Neuronal stem cell (in vitro differentiated cells): ENCODE measurements around the gene GTF2H1.

Experiments used
- DNase-seq: peaks from one replicate; pipeline ENCODE4 v3.0.0-alpha.2; 2013; ENCODE audit warnings: low spot score
- H2AFZ ChIP-seq: one replicate; pipeline ENCODE4 v1.6.1; 2013; ENCODE audit warnings: mild to moderate bottlenecking, low read length, inconsistent platforms
- H2AK5ac ChIP-seq: 2 replicates; pipeline ENCODE4 v1.6.1; 2013; ENCODE audit warnings: low read depth, mild to moderate bottlenecking, inconsistent platforms, low read length, moderate library complexity, mixed read lengths
- H2BK120ac ChIP-seq: 2 replicates; pipeline ENCODE4 v1.6.1; 2013; ENCODE audit warnings: low read depth, mild to moderate bottlenecking, inconsistent platforms, low read length, moderate library complexity, mixed read lengths
- H2BK12ac ChIP-seq: one replicate; pipeline ENCODE4 v1.6.1; 2013; ENCODE audit warnings: low read length, inconsistent platforms
- H2BK15ac ChIP-seq: 2 replicates; pipeline ENCODE4 v1.6.1; 2013; ENCODE audit warnings: mild to moderate bottlenecking, low read length, inconsistent platforms, mixed read lengths
- H2BK5ac ChIP-seq: one replicate; pipeline ENCODE4 v1.6.1; 2013; ENCODE audit warnings: inconsistent platforms, mild to moderate bottlenecking, low read length, moderate library complexity
- H3K14ac ChIP-seq: one replicate; pipeline ENCODE4 v1.6.1; 2013; ENCODE audit warnings: low read length, inconsistent platforms
- H3K18ac ChIP-seq: 2 replicates; pipeline ENCODE4 v1.6.1; 2013; ENCODE audit warnings: low read length, inconsistent platforms
- H3K23ac ChIP-seq: 2 replicates; pipeline ENCODE4 v1.6.1; 2013; ENCODE audit warnings: low read depth, mild to moderate bottlenecking, mixed read lengths, low read length, inconsistent platforms; ENCODE audit not compliant: poor library complexity
- H3K27ac ChIP-seq: replicated peaks from 3 replicates; pipeline ENCODE4 v1.5.1; 2013; ENCODE audit warnings: low read length, inconsistent platforms
- H3K27me3 ChIP-seq, 3 experiments: 2 replicates each; pipeline ENCODE4 v1.6.1; 2013; ENCODE audit warnings: low read length in 3 of 3, mild to moderate bottlenecking in 2 of 3, inconsistent platforms in 1 of 3, low read depth in 1 of 3, mixed read lengths in 1 of 3, moderate library complexity in 1 of 3; ENCODE audit not compliant: control insufficient read depth in 3 of 3, insufficient read depth in 3 of 3
- H3K36me3 ChIP-seq, 2 donors: replicated peaks in 1 of 2; 2 replicates each; pipeline ENCODE4 v1.6.1; 2013; ENCODE audit warnings: low read length in 2 of 2; ENCODE audit not compliant: control insufficient read depth in 2 of 2, insufficient read depth in 2 of 2
- H3K4ac ChIP-seq: 2 replicates; pipeline ENCODE4 v1.6.1; 2013; ENCODE audit warnings: inconsistent platforms, mild to moderate bottlenecking, low read length, moderate library complexity
- H3K4me1 ChIP-seq, 2 donors: 1 replicate in 1 of 2; 2 replicates in 1 of 2; pipeline ENCODE4 v1.6.1; 2013; ENCODE audit warnings: low read length in 2 of 2, low read depth in 1 of 2; ENCODE audit not compliant: control insufficient read depth in 2 of 2, insufficient read depth in 1 of 2
- H3K4me2 ChIP-seq: one replicate; pipeline ENCODE4 v1.6.1; 2013; ENCODE audit warnings: mild to moderate bottlenecking, low read length, inconsistent platforms; ENCODE audit not compliant: insufficient read depth, poor library complexity, severe bottlenecking
- H3K4me3 ChIP-seq, 2 donors: 2 replicates each; pipeline ENCODE4 v1.5.1; 2013; ENCODE audit warnings: low read length in 2 of 2, mild to moderate bottlenecking in 2 of 2, inconsistent platforms in 1 of 2, moderate library complexity in 1 of 2
- H3K79me1 ChIP-seq: one replicate; pipeline ENCODE4 v1.6.1; 2013; ENCODE audit warnings: low read depth, mild to moderate bottlenecking, inconsistent platforms, low read length, moderate library complexity
- H3K9ac ChIP-seq: one replicate; pipeline ENCODE4 v1.6.1; 2013; ENCODE audit warnings: mild to moderate bottlenecking, low read depth, low read length, inconsistent platforms; ENCODE audit not compliant: poor library complexity
- H3K9me3 ChIP-seq, 2 donors: replicated peaks in 1 of 2; 2 replicates each; pipeline versions ENCODE3 to v1.6.1; 2013; ENCODE audit warnings: low read length in 2 of 2, mild to moderate bottlenecking in 2 of 2, inconsistent platforms in 1 of 2, low read depth in 1 of 2, mixed read lengths in 1 of 2, moderate library complexity in 1 of 2; ENCODE audit not compliant: control insufficient read depth in 2 of 2, insufficient read depth in 1 of 2
- H4K8ac ChIP-seq: one replicate; pipeline ENCODE4 v1.6.1; 2013; ENCODE audit warnings: low read depth, mild to moderate bottlenecking, inconsistent platforms, low read length, moderate library complexity
- H4K91ac ChIP-seq: one replicate; pipeline ENCODE4 v1.6.1; 2013; ENCODE audit warnings: low read length, low read depth, mild to moderate bottlenecking, inconsistent platforms; ENCODE audit not compliant: poor library complexity
- WGBS, 2 donors: extraction: QIAGEN DNeasy Blood & Tissue Kit; methylation state at CpG; one replicate each; pipeline ENCODE4 v1.1.7; 2013; ENCODE audit warnings: missing lambda C conversion rate in 2 of 2, mixed read lengths in 1 of 2; ENCODE audit not compliant: insufficient read length in 2 of 2, insufficient replicate concordance in 1 of 2; ENCODE audit errors: extremely low coverage in 2 of 2; 5-methylcytosine and 5-hydroxymethylcytosine counted together

GTF2H1 gene

GRCh38 chr11:18299721-18300120, 22.6 kb upstream of the GTF2H1 start:
- Histone ChIP-seq H2AFZ (no peak overlapping the region), H2BK5ac (no peak overlapping the region), H2BK12ac (no peak overlapping the region), H2AK5ac (no peak overlapping the region), H4K8ac (no peak overlapping the region), H3K4me2 (no peak overlapping the region), H3K9me3 (no peaks in the 10 kb centered on the region), H3K9ac (no peak overlapping the region), H3K36me3 (peaks cover 7 to 87% of the 10 kb centered on the region in 2 donors), H3K79me1 (no peaks in the 10 kb centered on the region), H3K4ac (no peak overlapping the region), H3K23ac (no peak overlapping the region), H2BK120ac (no peak overlapping the region), H3K14ac (no peak overlapping the region), H3K18ac (no peak overlapping the region), H3K27me3 (no peaks in the 10 kb centered on the region), H4K91ac (no peak overlapping the region), H3K27ac (no peak overlapping the region), H3K4me1 (no peaks in the 10 kb centered on the region), H3K4me3 (no peak overlapping the region), H2BK15ac (no peak overlapping the region)
- DNase-seq, result no peak

DNA sequence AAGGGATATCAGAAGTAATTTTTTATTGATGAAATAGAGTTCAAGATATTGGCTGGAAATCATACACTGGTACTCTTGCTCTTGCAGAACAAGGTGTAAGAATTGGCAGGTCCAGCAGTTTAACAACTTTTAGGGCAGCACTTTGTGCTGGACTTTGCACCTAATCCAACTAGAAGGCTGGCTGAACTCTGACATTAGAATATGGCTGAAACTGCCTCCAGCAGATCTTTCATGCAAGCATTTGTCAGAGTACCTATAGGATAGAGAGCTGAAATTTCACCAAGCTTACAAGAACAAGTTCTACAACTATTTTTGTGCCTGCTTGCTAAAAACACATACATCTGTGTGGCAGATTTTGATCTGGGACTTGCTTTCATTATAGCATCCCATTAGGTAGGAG, 17.6 kb upstream of the GTF2H1 start:
- Histone ChIP-seq H3K18ac (no peak overlapping the region), H3K4me1 (no peaks in the 10 kb centered on the region), H3K36me3 (peaks cover 6 to 90% of the 10 kb centered on the region in 2 donors), H2BK5ac (no peak overlapping the region), H2AFZ (no peak overlapping the region), H3K9me3 (no peaks in the 10 kb centered on the region), H4K91ac (no peak overlapping the region), H2AK5ac (no peak overlapping the region), H3K79me1 (no peaks in the 10 kb centered on the region), H2BK12ac (no peak overlapping the region), H3K23ac (no peak overlapping the region), H2BK120ac (no peak overlapping the region), H3K27me3 (no peaks in the 10 kb centered on the region), H3K4ac (no peak overlapping the region), H2BK15ac (no peak overlapping the region), H3K9ac (no peak overlapping the region), H3K14ac (no peak overlapping the region), H3K4me3 (no peak overlapping the region), H4K8ac (no peak overlapping the region), H3K27ac (no peak overlapping the region), H3K4me2 (no peak overlapping the region)
- DNase-seq, result no peak

GRCh38 chr11:18307461-18308139, 14.8 kb upstream of the GTF2H1 start:
- Histone ChIP-seq H3K27ac (no peak overlapping the region), H3K9me3 (no peaks in the 10 kb centered on the region), H3K79me1 (no peaks in the 10 kb centered on the region), H3K4me2 (no peak overlapping the region), H3K4ac (no peak overlapping the region), H2AFZ (no peak overlapping the region), H2BK120ac (no peak overlapping the region), H3K27me3 (no peaks in the 10 kb centered on the region), H3K14ac (no peak overlapping the region), H4K8ac (no peak overlapping the region), H3K36me3 (peaks cover 11 to 91% of the 10 kb centered on the region in 2 donors), H2AK5ac (no peak overlapping the region), H3K18ac (no peak overlapping the region), H3K23ac (no peak overlapping the region), H3K4me3 (no peak overlapping the region), H2BK12ac (no peak overlapping the region), H2BK5ac (no peak overlapping the region), H4K91ac (no peak overlapping the region), H3K4me1 (peaks cover 0 to 5% of the 10 kb centered on the region in 2 donors), H2BK15ac (no peak overlapping the region), H3K9ac (no peak overlapping the region)
- WGBS, 2 donors, result no CpG with 5 or more reads among the region's 2 CpGs
- DNase-seq, result no peak

DNA sequence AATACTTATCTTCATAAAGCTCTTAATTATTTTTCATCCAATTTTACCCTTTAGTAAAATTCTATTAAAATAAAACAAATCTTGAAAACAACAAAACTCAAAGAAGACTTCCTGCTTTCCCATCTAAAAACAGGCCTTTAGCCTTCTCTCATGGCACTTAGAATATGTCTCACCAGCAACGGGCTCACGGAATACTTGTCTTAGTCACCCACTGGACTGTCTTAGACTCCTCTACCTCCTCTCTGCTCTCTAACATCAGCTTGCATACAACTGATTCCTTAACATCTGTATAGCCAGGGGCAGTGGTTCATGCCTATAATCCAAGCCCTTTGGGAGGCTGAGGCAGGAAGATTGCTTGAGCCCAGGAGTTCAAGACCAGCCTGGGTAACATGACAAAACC, 14.1 kb upstream of the GTF2H1 start:
- no peak overlapping the region for H4K91ac ChIP-seq
- H3K23ac ChIP-seq, result no peak overlapping the region
- H3K9ac ChIP-seq, result no peak overlapping the region
- no peak overlapping the region for H3K4ac ChIP-seq
- no peaks in the 10 kb centered on the region for H3K27me3 ChIP-seq
- H3K27ac ChIP-seq, result no peak overlapping the region
- H3K4me3 ChIP-seq, result no peak overlapping the region
- H3K4me2 ChIP-seq, result no peak overlapping the region
- WGBS, 2 donors, result no CpG with 5 or more reads among the region's 2 CpGs
- no peaks in the 10 kb centered on the region for H3K9me3 ChIP-seq
- no peak overlapping the region for H3K14ac ChIP-seq
- no peak overlapping the region for H3K18ac ChIP-seq
- DNase-seq, result no peak
- no peak overlapping the region for H2BK120ac ChIP-seq
- peaks cover 0 to 8% of the 10 kb centered on the region in 2 donors for H3K4me1 ChIP-seq
- no peak overlapping the region for H2AK5ac ChIP-seq
- H3K79me1 ChIP-seq, result no peaks in the 10 kb centered on the region
- no peak overlapping the region for H2BK12ac ChIP-seq
- H2BK5ac ChIP-seq, result no peak overlapping the region
- H3K36me3 ChIP-seq, result peaks cover 11 to 85% of the 10 kb centered on the region in 2 donors
- no peak overlapping the region for H2AFZ ChIP-seq
- H2BK15ac ChIP-seq, result no peak overlapping the region
- no peak overlapping the region for H4K8ac ChIP-seq
